ENCODE results near the gene TBC1D21. TPM values are rescaled to one million over a fixed set of nuclear protein-coding genes. Genes with fewer than 3 reads are reported as not detected.

The TBC1D21 gene
- total and polyA plus RNA-seq, 2 donors from 2014 or later: not detected

- DNase-seq (peak in 1 of 5 donors; percentile 15), FAIRE-seq (no peak)
- Histone ChIP-seq H3K9ac (ENCODE audit: low read length in 3 of 3) (no peak overlapping the region), H3K36me3 (ENCODE audit: control insufficient read depth in 2 of 3, insufficient read depth in 3 of 3, low read length in 3 of 3) (no peaks in the 10 kb centered on the region), H3K27ac (ENCODE audit: low read depth in 2 of 2, low read length in 2 of 2) (no peak overlapping the region), H3K27me3 (ENCODE audit: control insufficient read depth, insufficient read depth, low read length) (no peaks in the 10 kb centered on the region), H3K4me1 (ENCODE audit: control insufficient read depth in 2 of 3, insufficient read depth in 2 of 3, low read depth in 1 of 3, low read length in 3 of 3) (no peaks in the 10 kb centered on the region), H3K4me3 (ENCODE audit: low read length in 3 of 3) (no peak overlapping the region), H3K9me3 (ENCODE audit: control insufficient read depth in 2 of 3, insufficient read depth in 1 of 3, low read length in 3 of 3) (no peaks in the 10 kb centered on the region)
- TF ChIP-seq CTCF (IDR thresholded peaks at IDR 0.05; ENCODE audit: borderline replicate concordance, extremely low read depth, insufficient read depth): no peak
- intact Hi-C loops (cut with DNase I): no loop called here
These were observed 9.5 kb downstream of the TBC1D21 start for GRCh38 chr15:73882761-73883419.

GRCh38 chr15:73884159-73884558, 10.8 kb downstream of the TBC1D21 start:
- Histone ChIP-seq H3K9ac (ENCODE audit: low read length in 3 of 3) (no peak overlapping the region), H3K27me3 (ENCODE audit: control insufficient read depth, insufficient read depth, low read length) (no peaks in the 10 kb centered on the region), H3K4me3 (ENCODE audit: low read length in 3 of 3) (no peak overlapping the region), H3K9me3 (ENCODE audit: control insufficient read depth in 2 of 3, insufficient read depth in 1 of 3, low read length in 3 of 3) (no peaks in the 10 kb centered on the region), H3K27ac (ENCODE audit: low read depth in 2 of 2, low read length in 2 of 2) (no peak overlapping the region), H3K36me3 (ENCODE audit: control insufficient read depth in 2 of 3, insufficient read depth in 3 of 3, low read length in 3 of 3) (no peaks in the 10 kb centered on the region), H3K4me1 (ENCODE audit: control insufficient read depth in 2 of 3, insufficient read depth in 2 of 3, low read depth in 1 of 3, low read length in 3 of 3) (no peaks in the 10 kb centered on the region)
- FAIRE-seq (no peak), DNase-seq (peak in 1 of 5 donors; percentile 5)
- no peak for TF ChIP-seq CTCF (IDR thresholded peaks at IDR 0.05; ENCODE audit: borderline replicate concordance, extremely low read depth, insufficient read depth)
- intact Hi-C loops (cut with DNase I): no loop called here

GRCh38 chr15:73885954-73886700, 12.8 kb downstream of the TBC1D21 start:
- Histone ChIP-seq H3K36me3 (ENCODE audit: control insufficient read depth in 2 of 3, insufficient read depth in 3 of 3, low read length in 3 of 3) (no peaks in the 10 kb centered on the region), H3K27me3 (ENCODE audit: control insufficient read depth, insufficient read depth, low read length) (no peaks in the 10 kb centered on the region), H3K4me1 (ENCODE audit: control insufficient read depth in 2 of 3, insufficient read depth in 2 of 3, low read depth in 1 of 3, low read length in 3 of 3) (no peaks in the 10 kb centered on the region), H3K9ac (ENCODE audit: low read length in 3 of 3) (no peak overlapping the region), H3K4me3 (ENCODE audit: low read length in 3 of 3) (no peak overlapping the region), H3K27ac (ENCODE audit: low read depth in 2 of 2, low read length in 2 of 2) (no peak overlapping the region), H3K9me3 (ENCODE audit: control insufficient read depth in 2 of 3, insufficient read depth in 1 of 3, low read length in 3 of 3) (no peaks in the 10 kb centered on the region)
- intact Hi-C loops (cut with DNase I): no loop called here
- peak in 1 of 5 donors; percentile 7 for DNase-seq
- no peak for FAIRE-seq
- no peak for TF ChIP-seq CTCF (IDR thresholded peaks at IDR 0.05; ENCODE audit: borderline replicate concordance, extremely low read depth, insufficient read depth)
